ENCODE measurements around the gene MTX3. TPM values are rescaled to one million over a fixed set of nuclear protein-coding genes. Genes with fewer than 3 reads are reported as not detected.

Gene MTX3, protein sequence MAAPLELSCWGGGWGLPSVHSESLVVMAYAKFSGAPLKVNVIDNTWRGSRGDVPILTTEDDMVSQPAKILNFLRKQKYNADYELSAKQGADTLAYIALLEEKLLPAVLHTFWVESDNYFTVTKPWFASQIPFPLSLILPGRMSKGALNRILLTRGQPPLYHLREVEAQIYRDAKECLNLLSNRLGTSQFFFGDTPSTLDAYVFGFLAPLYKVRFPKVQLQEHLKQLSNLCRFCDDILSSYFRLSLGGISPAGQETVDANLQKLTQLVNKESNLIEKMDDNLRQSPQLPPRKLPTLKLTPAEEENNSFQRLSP
- total RNA-seq, result 1 to 10 TPM; 7.9 to 8.4 TPM
- long read RNA-seq, partial matches to known transcripts, result 0 of 5 reads
- long read RNA-seq, other reads (novel, unspliced or antisense), result 3 of 5 reads

DNA sequence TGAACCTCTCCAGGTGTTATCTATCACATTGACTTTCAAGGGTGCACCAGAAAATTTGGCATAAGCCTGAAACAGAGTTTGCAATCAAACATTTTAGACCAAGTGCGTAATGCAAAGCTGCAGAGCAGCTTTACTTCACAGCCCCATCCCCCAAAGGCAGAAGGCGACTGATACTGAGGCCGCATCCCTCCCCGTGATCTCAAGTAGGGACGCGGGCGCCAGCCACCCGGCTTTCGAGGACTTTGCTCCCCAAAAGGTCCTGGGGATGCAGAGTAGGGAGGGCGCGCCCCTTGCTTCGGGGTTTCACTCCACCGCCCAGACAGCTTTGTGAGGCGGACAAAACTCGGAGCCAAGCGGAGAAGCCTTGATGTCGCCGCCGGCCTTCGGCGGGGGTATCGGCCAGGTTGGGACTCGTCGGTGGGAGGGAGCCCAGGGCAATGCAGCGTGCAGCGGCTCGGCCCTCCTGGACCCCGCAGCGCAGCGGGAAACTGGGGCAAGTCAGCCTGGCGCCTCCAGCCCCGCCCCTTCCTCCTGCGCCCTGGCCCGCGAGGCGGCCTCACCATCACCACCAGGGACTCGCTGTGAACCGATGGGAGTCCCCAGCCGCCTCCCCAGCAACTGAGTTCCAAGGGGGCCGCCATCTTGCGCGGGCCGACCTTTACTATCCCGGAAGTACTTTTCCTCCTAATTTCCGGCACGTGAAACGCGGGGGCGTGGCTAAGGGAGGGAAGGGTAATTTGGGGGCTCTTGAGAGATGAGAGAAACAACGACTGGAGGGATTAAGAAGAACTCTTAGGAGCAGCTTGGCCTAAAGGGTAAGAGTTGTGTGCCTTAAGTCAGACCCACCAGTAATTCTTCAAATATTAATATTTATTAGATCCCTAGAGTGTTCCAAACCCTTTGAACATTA, at the start of gene MTX3:
Gene MTX3, minus strand, starts transcription at position 665 of the 910 bp plus-strand sequence. Its CDS starts 24 bp downstream, at position 641.
- ATAC-seq, result peak; percentile 98
- peak; percentile 76 to 90 for DNase-seq
- intact Hi-C loops (cut with DNase I, micrococcal nuclease), result no loop called here

DNA sequence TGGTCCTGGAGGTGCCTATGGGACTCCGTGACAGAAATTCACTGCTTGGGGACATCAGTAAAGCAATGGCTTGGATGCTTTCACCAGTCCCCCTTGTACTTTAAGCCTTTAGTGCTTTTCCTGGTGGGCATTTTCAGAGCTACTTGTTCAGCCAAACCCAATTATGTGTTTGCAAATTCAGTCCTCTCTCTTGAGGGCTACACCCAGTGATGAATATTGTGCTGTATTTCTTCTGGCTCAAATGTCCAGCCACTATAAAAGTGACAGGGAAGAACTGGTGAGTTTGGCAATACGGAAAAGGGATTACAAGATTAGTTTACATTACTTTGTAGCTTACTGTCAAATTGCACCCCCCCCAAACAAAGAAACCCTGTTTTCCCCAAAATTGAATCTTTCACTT, 48.6 kb upstream of the MTX3 start:
- ATAC-seq (no peak), DNase-seq (no peak)
- intact Hi-C loops (cut with DNase I, micrococcal nuclease), result no loop called here

DNA sequence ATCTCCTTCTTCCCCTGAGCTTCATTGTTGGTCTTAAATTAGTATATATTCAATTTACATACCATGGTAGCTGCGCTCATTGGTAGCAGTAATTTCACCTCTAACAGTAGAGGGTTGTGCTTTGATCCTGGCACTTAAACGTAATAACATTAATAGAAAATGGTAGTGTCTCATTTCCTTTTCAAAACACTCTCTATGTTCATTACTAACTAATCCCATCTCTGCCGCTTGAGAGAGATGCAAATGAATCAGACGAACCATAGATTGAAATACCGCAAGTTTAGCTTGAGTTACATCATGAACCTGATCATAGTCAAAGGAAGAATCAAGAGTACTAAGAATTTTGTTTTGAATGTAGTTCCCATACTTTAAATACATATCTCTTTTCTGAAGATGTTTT, 46.3 kb upstream of the MTX3 start:
- intact Hi-C loops (cut with DNase I, micrococcal nuclease), result no loop called here
- DNase-seq (no peak), ATAC-seq (no peak)

DNA sequence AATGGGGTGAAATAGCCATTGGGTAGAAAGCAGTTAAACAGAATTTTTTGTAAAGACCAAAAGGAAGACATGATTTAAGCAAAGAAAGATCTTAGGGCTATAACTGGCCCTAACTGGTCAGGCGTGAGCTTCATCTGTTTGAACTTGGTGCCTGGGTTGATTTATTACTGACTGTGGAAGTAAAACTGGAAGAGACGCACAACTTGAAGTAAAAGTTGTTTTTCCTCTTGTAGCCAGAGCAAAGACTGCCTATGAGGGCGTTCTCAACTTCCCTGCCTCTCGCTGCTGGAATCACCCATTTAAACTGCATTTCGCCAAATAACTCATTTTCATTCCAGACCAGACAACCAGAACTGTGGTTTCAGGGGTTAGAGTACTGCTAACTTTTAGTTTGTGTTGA, 45.6 kb upstream of the MTX3 start:
- ATAC-seq (no peak), DNase-seq (no peak)
- intact Hi-C loops (cut with DNase I, micrococcal nuclease), result no loop called here

DNA sequence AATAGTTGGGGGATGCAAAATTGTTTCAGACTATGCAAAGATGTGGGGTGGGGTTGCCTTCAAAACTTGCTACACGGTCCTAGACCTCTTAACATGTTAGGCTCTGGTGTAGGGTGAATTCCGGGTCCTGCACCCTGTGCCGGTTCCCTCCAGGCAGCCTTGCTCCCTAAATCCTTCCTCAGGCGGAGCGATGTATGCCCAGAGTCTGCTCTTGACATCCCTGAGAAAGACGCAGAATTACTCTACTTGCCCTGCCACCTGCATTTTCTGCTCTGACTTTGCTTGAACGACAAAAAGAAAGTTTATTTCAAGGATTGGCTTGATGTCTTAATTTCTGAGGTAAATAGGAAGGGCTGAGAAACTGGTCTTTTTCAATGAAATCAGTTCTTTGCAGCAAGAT, 44.8 kb upstream of the MTX3 start:
- ATAC-seq, result no peak
- intact Hi-C loops (cut with DNase I, micrococcal nuclease), result no loop called here
- no peak for DNase-seq

DNA sequence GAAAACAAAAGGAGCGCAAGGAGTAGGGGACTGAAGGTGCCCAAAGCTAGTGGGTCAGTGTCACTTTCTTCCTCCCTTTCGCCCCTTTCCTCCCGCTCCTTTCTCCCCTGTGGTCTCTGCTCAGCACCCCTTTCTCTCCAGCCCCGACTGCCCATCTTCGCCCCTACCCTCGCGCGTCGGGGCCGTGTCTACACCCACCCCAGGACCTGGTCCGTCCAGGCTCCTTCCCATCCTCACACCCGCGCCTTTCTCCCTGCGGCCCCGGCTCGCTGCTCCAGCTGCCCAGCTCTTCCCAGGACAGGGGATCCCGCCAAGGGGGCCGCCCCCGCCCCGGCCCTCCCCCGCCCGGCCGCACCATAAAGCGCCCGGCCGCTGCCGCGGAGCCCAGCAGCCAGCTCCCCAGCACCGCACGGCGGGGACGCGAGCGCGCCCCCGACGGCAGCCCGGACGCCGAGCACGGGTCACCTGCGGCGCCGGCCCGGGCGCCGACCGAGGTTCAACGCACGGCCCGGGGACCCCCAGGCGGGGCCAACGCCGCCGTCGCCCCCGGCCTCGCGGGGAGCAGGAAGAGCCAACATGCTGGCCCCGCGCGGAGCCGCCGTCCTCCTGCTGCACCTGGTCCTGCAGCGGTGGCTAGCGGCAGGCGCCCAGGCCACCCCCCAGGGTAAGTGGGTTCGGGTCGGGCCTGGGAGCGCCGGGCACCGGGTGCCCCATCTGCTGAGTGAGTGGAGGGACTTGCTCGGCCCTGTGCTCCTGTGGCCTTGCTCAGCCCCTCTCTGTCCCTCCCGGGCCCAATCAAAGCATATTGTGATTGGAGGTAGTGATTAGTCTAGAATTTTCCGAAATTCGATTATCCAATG, 44.1 kb upstream of the MTX3 start, which contains the start of gene THBS4:
Gene THBS4, plus strand, starts transcription at position 387 of the 860 bp plus-strand sequence. Its CDS starts 190 bp downstream, at position 577.
- ATAC-seq, result no peak
- DNase-seq, result no peak
- intact Hi-C loops (cut with DNase I, micrococcal nuclease), result no loop called here

DNA sequence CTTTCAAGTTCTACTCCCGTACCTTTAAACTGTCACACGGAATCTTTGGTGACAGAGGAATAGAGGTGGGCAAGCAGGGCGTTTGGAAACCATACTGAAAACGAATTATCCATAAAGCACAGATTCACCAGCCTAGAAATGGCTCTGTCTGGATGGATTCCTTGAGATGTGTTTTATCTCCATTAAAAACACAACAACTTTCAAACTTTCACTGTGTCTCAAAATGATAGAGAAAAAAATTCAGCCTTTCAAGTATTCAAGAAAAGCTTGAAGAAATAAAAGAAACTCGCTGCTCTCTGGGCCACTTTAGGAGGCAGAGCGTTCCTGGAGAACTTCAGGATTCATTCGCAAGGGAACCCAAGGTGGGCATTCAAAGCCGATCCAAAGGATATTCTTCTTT, 43.5 kb upstream of the MTX3 start:
- intact Hi-C loops (cut with DNase I, micrococcal nuclease), result no loop called here
- no peak for ATAC-seq
- DNase-seq, result no peak

DNA sequence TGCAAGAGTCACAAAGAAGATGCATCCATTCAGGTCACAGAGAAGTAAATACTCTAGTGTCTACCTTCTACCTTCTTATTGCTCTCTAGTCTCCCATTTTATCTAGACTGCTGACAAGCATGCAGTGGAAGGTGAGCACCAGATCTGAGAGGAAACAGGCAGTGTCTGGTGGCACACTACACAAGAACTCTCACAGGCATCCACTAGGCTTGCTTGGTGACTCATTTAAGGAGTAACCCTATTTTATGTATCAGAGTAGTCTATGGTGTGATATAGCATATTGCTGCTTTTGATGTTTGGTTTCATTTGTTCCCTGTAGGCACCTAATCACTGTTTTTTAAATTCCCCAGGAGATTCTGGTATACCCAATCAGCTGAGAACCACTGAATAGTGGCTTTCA, 42.5 kb upstream of the MTX3 start:
- intact Hi-C loops (cut with DNase I, micrococcal nuclease), result no loop called here
- ATAC-seq, result no peak

DNA sequence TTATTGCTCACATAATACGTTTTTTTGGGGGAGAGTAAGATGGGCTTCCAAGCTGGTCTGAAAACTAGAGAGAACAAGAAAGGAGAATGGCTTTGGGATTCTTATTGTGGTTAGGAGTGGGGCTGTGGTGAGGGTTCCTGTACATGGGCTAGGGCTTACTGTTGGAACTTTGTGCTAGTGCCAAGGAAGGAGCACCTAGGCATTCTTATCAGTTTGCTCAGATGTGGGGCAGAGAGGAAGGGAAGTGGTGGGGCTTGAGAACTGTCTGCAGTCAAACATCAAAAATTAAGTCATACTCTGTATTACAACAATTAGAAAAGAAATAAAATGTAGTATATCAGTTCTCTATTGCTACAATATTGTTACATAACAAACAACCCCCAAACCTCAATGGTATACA, 40.0 kb upstream of the MTX3 start:
- ATAC-seq, result no peak
- intact Hi-C loops (cut with DNase I, micrococcal nuclease), result no loop called here
- DNase-seq, result no peak

More for the DNA sequence above, 42.5 kb upstream of the MTX3 start:
- no peak for DNase-seq

DNA sequence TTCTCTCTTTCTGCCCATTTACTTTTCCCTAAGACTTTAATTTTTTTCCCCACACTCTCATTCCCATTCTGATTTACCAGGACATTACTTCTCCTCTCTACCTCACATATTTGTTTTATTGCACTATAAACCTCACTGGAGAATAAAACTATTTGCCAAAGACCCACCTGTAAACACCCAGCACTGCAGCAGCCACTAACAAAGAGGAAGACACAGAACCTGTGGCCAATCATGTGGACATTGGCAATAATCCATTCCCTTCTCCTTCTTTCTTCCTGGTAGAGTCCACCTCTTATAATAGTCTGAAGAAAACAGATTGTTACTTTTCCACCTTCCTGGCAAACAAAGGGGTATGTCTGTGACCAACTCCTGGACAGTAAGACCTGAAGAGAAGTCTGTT, 35.8 kb upstream of the MTX3 start:
- intact Hi-C loops (cut with DNase I, micrococcal nuclease), result no loop called here
- ATAC-seq, result peak; percentile 93

DNA sequence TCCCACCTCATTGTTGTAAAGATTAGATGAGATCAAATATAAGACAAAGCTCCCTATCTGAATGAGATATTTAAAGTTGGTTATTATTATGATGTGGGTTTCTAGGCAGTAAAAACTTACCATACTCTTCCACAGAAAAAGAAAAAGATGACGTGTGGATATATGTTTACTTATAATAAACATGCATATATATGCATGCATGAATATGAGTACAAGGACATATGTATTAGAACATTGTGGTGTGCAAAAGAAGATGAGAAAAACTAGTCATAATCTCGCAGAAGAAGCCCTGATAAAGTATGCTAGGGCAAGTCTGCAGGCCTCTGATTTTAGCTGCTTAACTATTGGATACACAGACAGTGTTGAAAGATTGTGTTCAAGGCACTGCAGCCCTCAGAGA, 34.0 kb upstream of the MTX3 start:
- DNase-seq (no peak), ATAC-seq (no peak)
- intact Hi-C loops (cut with DNase I, micrococcal nuclease), result no loop called here

More for the DNA sequence above, 35.8 kb upstream of the MTX3 start:
- no peak for DNase-seq

DNA sequence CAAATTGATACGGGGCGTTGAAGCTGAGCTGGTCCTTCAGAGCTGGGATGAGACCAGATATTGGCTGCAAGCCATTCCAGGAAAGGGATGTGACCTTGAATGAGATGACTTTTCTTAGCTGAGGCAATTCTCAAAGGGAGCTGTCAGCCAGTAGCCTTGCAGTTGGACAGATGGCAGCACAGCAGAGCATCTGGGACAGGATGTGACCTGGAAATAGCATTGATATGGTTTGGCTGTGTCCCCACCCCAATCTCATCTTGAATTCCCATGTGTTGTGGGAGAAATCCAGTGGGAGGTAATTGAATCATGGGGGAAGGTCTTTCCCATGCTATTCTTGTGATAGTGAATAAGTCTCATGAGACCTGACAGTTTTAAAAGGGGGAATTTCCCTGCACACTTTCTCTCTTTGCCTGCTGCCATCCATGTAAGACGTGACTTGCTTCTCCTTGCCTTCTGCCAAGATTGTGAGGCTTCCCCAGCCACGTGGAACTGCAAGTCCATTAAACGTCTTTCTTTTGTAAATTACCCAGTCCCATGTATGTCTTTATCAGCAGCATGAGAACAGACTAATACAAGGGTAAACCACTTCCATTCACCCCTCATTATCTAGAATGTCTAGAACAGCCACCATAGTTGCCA, 19.8 kb upstream of the MTX3 start:
- DNase-seq (no peak), ATAC-seq (no peak)
- intact Hi-C loops (cut with DNase I, micrococcal nuclease), result no loop called here

DNA sequence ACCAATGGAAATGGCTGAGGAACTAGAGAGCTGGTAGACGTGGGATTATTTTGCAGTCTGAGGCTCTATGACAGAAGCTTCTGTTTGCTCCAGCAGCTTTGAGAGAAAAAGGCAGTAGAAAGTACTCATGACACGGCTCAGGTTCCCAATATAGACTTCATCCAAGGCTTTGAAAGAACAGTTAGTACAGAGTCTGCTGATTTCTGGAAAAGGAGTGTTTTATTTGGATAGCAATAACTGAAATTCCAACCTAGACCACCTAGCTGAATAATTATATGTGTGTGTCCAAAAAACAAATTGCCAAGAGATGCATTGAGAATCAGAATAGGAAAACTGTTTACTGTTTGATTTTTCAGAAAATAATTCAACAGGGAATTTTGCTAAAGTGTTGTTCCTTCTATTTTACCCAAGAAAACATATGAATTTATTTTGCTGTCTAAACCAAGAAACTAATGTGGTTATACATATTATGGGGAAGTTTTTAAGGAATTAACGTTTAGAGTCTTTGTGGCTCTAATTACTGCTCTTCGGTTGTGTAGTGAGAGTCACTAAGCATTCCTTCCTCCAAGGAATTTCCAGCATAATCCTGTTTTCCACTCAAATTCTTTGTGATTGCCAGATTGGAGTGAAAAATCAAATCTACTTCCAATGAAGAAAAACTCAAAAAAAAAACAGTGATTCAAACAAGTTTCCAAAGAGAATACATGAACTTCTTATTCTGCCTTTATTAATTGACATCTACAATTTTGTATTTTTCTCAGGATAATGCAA, 18.1 kb upstream of the MTX3 start:
- no peak for DNase-seq
- intact Hi-C loops (cut with DNase I, micrococcal nuclease), result no loop called here
- ATAC-seq, result no peak

DNA sequence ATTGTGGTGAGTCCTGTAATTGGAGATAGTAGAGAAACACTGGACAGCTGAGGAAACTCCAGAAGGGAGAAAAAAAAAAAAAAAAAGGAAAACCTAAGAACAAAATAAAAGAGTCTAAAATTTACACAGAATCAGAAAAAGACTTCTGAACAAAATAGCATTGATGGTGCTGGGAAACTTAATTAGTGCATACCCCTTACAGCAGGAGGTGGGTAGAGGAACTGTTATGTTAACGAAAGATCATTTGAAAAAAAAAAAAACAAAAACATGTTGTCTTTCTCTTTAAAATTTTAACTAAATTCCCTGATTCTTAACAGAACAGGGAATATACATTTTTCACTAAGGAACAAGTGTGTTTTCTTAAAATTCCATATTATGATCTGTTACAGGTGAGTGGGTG, 11.6 kb upstream of the MTX3 start:
- intact Hi-C loops (cut with DNase I, micrococcal nuclease), result no loop called here
- no peak for DNase-seq
- ATAC-seq, result no peak

DNA sequence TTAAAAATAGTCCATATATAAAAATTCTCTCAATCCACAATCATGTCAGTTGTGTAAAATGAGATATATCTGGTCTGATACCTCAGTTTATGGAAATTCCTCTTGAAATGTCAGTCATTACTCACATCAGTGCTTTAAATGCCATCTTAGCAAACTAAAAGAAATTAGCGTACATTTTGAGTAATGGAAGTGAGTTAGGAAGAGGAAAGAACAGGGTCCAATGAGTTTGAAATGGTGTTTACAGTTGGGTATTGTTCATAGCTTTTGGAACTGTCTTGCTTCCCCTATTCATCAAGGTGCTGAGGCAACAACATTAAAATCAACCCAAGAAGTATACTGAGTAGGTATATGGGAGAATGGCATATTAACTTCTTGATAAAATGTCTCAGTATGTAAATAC, 8.7 kb upstream of the MTX3 start:
- ATAC-seq, result no peak
- intact Hi-C loops (cut with DNase I, micrococcal nuclease), result no loop called here
- no peak for DNase-seq

DNA sequence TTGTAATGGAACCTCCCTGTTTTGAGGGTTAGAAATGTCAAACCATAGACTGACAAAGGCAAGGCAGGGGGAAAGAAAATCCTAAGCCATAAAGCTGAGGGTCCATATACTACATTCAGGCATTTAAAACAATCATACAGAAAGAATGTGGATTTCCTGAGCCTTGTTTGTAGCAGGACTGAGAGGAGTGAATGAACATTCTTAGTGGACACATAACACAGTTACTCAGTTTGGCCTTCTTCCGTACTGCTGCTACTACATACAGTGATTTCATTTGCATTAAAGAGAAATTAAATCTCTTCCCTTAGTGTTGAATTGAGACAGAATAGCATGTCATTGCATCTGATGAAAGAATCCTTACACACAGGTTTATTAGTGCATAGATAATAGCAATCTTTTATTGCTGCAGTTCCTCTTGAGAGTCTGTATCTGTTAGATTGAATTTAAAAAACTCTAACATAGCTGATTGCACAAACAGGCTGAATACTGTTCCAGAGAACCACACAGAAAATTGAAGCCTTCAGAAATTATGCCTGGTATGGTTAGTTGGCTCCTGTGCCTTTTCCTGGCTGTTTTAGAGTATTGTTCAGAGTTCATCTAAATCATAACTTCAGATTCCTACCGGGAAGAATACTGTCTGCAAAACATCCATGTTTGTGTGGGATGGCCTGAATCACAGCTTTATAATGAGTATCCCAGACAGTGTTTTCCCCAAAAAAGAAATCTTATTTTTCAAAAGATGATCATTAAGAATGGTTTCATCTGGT, 2.0 kb upstream of the MTX3 start:
- DNase-seq (no peak), ATAC-seq (no peak)
- intact Hi-C loops (cut with DNase I, micrococcal nuclease), result no loop called here

DNA sequence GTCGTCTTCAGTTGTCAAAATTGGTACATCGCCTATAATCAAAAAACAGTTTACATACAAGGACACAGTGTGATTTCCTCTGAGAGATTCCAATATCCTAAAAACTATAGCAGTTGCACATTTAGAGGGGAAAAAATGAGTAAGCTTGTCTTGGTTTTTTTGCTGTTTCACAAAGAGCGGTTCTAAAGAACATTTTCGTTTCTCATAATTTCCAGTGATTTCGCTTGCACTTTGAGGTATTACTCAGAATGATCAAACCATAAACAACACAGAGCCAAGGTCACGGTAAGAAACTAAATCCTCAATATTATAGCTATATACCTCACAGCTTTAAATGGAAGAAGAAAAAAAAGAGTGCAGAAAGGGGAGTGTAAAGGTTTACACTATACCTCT, 861 bp downstream of the MTX3 start:
- ATAC-seq, result peak; percentile 4
- intact Hi-C loops (cut with DNase I, micrococcal nuclease), result no loop called here
- no peak for DNase-seq

Data from left colon (tissue), 2 donors.